ENCODE results near the gene ENDOD1. TPM values are rescaled to one million over a fixed set of nuclear protein-coding genes. Genes with fewer than 3 reads are reported as not detected.
"Not testable (repeated sequence)": the region's sequence is repeated elsewhere in the genome, so short reads cannot be mapped to it uniquely, and the experiment has no call there.

The ENDOD1 gene
- total and polyA plus RNA-seq, 7 donors, result 7.8 to 31.4 (median 20.4) TPM

DNA sequence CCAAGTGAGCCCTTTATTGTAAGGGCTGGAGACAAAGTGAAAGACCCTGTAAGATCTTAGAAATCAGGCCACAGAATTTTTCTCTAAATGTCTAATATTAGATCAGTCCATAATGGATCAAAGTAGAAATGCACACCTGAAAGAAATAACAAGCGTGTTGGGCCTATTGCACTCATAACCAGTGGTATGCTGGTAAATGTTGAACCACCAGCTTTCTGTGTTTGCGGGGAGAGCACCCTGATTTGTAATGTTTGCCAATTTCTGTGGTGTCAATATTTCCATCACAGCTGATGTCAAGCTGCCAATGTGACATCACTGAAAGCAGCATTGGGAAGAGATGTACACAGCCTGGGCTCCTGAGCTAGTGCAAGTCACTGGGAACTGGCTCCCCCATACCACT is 46.2 kb downstream of the ENDOD1 start:
- Histone ChIP-seq H3K36me3 (no peaks in the 10 kb centered on the region), H3K9me3 (no peaks in the 10 kb centered on the region), H3K27ac (no peak overlapping the region), H3K27me3 (no peaks in the 10 kb centered on the region), H3K4me1 (peaks cover 0 to 15% (median 11%) of the 10 kb centered on the region in 4 donors), H3K4me3 (no peak overlapping the region)
- WGBS, 2 donors, result 96% methylated on average over 2 of the region's 2 CpGs
- no peak for DNase-seq
- TF ChIP-seq CTCF (IDR thresholded peaks at IDR 0.05) (no peak), POLR2AphosphoS5 (IDR thresholded peaks at IDR 0.05) (no peak), POLR2A (IDR thresholded peaks at IDR 0.05) (no peak), EP300 (IDR thresholded peaks at IDR 0.05) (no peak)
- intact Hi-C loops (cut with DNase I), result no loop called here

GRCh38 chr11:95136747-95137146 is 47.1 kb downstream of the ENDOD1 start:
- H3K36me3 ChIP-seq; intact Hi-C loops (cut with DNase I); H3K4me3 ChIP-seq; H3K27ac ChIP-seq; H3K9me3 ChIP-seq; H3K27me3 ChIP-seq; DNase-seq: not testable (repeated sequence)
- WGBS, 2 donors, result 97% methylated on average over 4 of the region's 4 CpGs
- peaks cover 0 to 15% (median 11%) of the 10 kb centered on the region in 4 donors for H3K4me1 ChIP-seq

GRCh38 chr11:95137299-95137698 is 47.7 kb downstream of the ENDOD1 start:
- no peaks in the 10 kb centered on the region for H3K27me3 ChIP-seq
- no peak for DNase-seq
- no peak overlapping the region for H3K4me3 ChIP-seq
- intact Hi-C loops (cut with DNase I), result no loop called here
- H3K9me3 ChIP-seq, result no peaks in the 10 kb centered on the region
- H3K4me1 ChIP-seq, result peaks cover 0 to 15% (median 11%) of the 10 kb centered on the region in 4 donors
- no peak for TF ChIP-seq CTCF (IDR thresholded peaks at IDR 0.05)
- no peak for TF ChIP-seq POLR2AphosphoS5 (IDR thresholded peaks at IDR 0.05)
- no peak for TF ChIP-seq EP300 (IDR thresholded peaks at IDR 0.05)
- no peak for TF ChIP-seq POLR2A (IDR thresholded peaks at IDR 0.05)
- no peak overlapping the region for H3K27ac ChIP-seq
- H3K36me3 ChIP-seq, result no peaks in the 10 kb centered on the region

DNA sequence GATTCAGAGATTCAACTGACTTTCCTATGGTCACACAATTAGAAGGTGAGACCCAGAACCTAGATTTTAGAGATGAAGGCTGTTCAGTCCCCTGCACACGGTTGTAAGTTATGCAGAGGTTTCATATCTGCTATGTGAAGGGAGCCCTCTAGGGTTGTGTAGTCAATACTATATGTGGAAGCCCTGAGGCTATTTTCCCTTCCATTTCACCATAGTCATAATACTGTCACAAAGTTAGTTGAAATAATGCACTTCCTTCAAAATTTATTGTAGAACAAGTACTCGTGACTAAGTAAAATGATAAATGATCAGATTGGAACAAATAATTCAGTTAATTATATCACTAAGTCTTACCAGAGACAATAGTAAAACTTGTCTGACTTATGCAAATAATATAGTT is 48.8 kb downstream of the ENDOD1 start:
- WGBS, 2 donors, result 5 to 20% methylated on average over 2 of the region's 2 CpGs
- Histone ChIP-seq H3K4me1 (peaks cover 0 to 15% (median 11%) of the 10 kb centered on the region in 4 donors), H3K27me3 (no peaks in the 10 kb centered on the region), H3K9me3 (no peaks in the 10 kb centered on the region), H3K36me3 (no peaks in the 10 kb centered on the region), H3K27ac (no peak overlapping the region), H3K4me3 (no peak overlapping the region)
- DNase-seq, result no peak
- intact Hi-C loops (cut with DNase I), result no loop called here
- TF ChIP-seq POLR2A (IDR thresholded peaks at IDR 0.05) (no peak), EP300 (IDR thresholded peaks at IDR 0.05) (no peak), POLR2AphosphoS5 (IDR thresholded peaks at IDR 0.05) (no peak), CTCF (IDR thresholded peaks at IDR 0.05) (no peak)

GRCh38 chr11:95140397-95141033 is 50.9 kb downstream of the ENDOD1 start:
- Histone ChIP-seq H3K4me3 (no peak overlapping the region), H3K36me3 (no peaks in the 10 kb centered on the region), H3K4me1 (no peaks in the 10 kb centered on the region), H3K9me3 (no peaks in the 10 kb centered on the region), H3K27ac (no peak overlapping the region), H3K27me3 (no peaks in the 10 kb centered on the region)
- no peak for TF ChIP-seq POLR2A (IDR thresholded peaks at IDR 0.05)
- no peak for TF ChIP-seq POLR2AphosphoS5 (IDR thresholded peaks at IDR 0.05)
- TF ChIP-seq CTCF (IDR thresholded peaks at IDR 0.05), result no peak
- no peak for TF ChIP-seq EP300 (IDR thresholded peaks at IDR 0.05)
- intact Hi-C loops (cut with DNase I), result loop anchor here (10.0 kb wide), 1 partner anchor 166 kb away; the partner anchor contains the start of genes CWC15 and KDM4D
- WGBS, 2 donors, result 23 to 61% methylated on average over 4 of the region's 4 CpGs
- DNase-seq, result no peak

All from sigmoid colon (tissue), 7 donors.